Neural cell (in vitro differentiated cells): ENCODE results near the gene SEMA6C.

Source experiments
- EZH2 ChIP-seq: fragments of 200-600, 300-800 bp; shearing (Covaris generic), sonication (generic); IDR thresholded peaks from 2 replicates; pipeline ENCODE4 v1.6.1; 2014; ENCODE audit warnings: antibody characterized with exemption, low read length, borderline replicate concordance, mild to moderate bottlenecking; ENCODE audit not compliant: insufficient read depth, poor library complexity, severe bottlenecking
- REST ChIP-seq: IDR thresholded peaks from 2 replicates; pipeline ENCODE4 v1.6.1; 2012; ENCODE audit warnings: borderline replicate concordance
- TF ChIP-seq, protein P1 (sequence below): fragments of 450-650 bp; IDR thresholded peaks from 2 replicates; pipeline ENCODE4 v1.5.1; 2014; ENCODE audit warnings: antibody characterized with exemption, mild to moderate bottlenecking, moderate library complexity; ENCODE audit not compliant: poor library complexity, severe bottlenecking

DNA sequence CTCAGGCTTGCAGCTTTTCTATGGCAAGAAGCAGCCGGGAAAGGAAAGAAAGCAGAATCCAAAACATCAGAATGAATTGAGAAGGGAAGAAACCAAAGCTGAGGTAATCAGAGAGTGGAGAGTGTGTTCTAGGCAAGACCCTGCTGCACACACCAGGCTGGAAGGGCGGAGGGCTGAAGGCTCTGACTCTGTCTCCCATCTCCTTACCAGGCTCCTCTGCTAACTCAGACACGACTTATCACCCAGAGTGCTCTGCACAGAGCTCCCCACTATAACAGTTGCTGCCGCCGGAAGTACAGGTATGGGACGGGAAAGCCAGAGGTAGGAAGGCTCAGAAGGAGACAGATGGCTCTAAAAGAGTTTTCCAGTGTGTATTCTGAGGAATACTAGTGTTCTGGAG is 20.7 kb upstream of the SEMA6C start:
- TF ChIP-seq, protein P1, sequence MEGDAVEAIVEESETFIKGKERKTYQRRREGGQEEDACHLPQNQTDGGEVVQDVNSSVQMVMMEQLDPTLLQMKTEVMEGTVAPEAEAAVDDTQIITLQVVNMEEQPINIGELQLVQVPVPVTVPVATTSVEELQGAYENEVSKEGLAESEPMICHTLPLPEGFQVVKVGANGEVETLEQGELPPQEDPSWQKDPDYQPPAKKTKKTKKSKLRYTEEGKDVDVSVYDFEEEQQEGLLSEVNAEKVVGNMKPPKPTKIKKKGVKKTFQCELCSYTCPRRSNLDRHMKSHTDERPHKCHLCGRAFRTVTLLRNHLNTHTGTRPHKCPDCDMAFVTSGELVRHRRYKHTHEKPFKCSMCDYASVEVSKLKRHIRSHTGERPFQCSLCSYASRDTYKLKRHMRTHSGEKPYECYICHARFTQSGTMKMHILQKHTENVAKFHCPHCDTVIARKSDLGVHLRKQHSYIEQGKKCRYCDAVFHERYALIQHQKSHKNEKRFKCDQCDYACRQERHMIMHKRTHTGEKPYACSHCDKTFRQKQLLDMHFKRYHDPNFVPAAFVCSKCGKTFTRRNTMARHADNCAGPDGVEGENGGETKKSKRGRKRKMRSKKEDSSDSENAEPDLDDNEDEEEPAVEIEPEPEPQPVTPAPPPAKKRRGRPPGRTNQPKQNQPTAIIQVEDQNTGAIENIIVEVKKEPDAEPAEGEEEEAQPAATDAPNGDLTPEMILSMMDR, result no peak
- no peak for TF ChIP-seq EZH2
- no peak for TF ChIP-seq REST
